Smooth muscle cell (in vitro differentiated cells): ENCODE results near the gene CSRP1. TPM values are rescaled to one million over a fixed set of nuclear protein-coding genes. Genes with fewer than 3 reads are reported as not detected.
"Not testable (repeated sequence)": the region's sequence is repeated elsewhere in the genome, so short reads cannot be mapped to it uniquely, and the experiment has no call there.

Experiments used
- DNase-seq: peaks from one replicate; lab custom pipeline; 2025; ENCODE audit not compliant: unreplicated experiment; lab: John Stamatoyannopoulos, UW
- H2AFZ ChIP-seq: fragments of 200-600 bp; sonication (generic); 2 replicates; pipeline ENCODE4 v1.6.0; 2016; ENCODE audit warnings: antibody characterized with exemption, low read depth, mild to moderate bottlenecking
- H3F3A ChIP-seq: fragments of 200-600 bp; sonication (generic); 2 replicates; pipeline ENCODE4 v1.6.0; 2017; ENCODE audit warnings: antibody characterized with exemption, low read depth
- H3K27ac ChIP-seq: fragments of 200-600 bp; sonication (generic); 2 replicates; pipeline ENCODE4 v1.5.1; 2016; ENCODE audit warnings: low read depth, mild to moderate bottlenecking
- H3K27me3 ChIP-seq: fragments of 200-600 bp; sonication (generic); 2 replicates; pipeline ENCODE4 v1.6.1; 2016; ENCODE audit warnings: low read depth, mild to moderate bottlenecking
- H3K36me3 ChIP-seq: fragments of 200-600 bp; sonication (generic); 2 replicates; pipeline ENCODE4 v1.5.1; 2016; ENCODE audit warnings: low read depth
- H3K4me1 ChIP-seq: fragments of 200-600 bp; sonication (generic); 2 replicates; pipeline ENCODE4 v1.5.1; 2016; ENCODE audit warnings: low read depth
- H3K4me2 ChIP-seq: fragments of 200-600 bp; sonication (generic); 2 replicates; pipeline ENCODE4 v1.6.0; 2016; ENCODE audit warnings: mild to moderate bottlenecking
- H3K4me3 ChIP-seq: fragments of 200-600 bp; sonication (generic); 2 replicates; pipeline ENCODE4 v1.5.1; 2016; ENCODE audit warnings: mild to moderate bottlenecking
- H3K79me2 ChIP-seq: fragments of 200-600 bp; sonication (generic); 2 replicates; pipeline ENCODE4 v1.6.0; 2016; ENCODE audit warnings: low read depth, mild to moderate bottlenecking
- H3K9ac ChIP-seq: fragments of 200-600 bp; sonication (generic); 2 replicates; pipeline ENCODE4 v1.6.0; 2016; ENCODE audit warnings: low read depth
- H3K9me3 ChIP-seq: fragments of 200-600 bp; sonication (generic); replicated peaks from 2 replicates; pipeline ENCODE4 v1.5.1; 2016; ENCODE audit warnings: low read depth
- H4K20me1 ChIP-seq: fragments of 200-600 bp; sonication (generic); 2 replicates; pipeline ENCODE4 v1.6.0; 2016; ENCODE audit warnings: low read depth
- CTCF ChIP-seq: fragments of 200-600 bp; sonication (generic); IDR thresholded peaks from 2 replicates; pipeline ENCODE4 v1.5.1; 2017; ENCODE audit warnings: borderline replicate concordance, mild to moderate bottlenecking, antibody characterized with exemption; ENCODE audit not compliant: insufficient read depth, poor library complexity, severe bottlenecking
- WGBS: methylation state at CpG from one replicate; pipeline ENCODE4 v1.1.7; 2016; ENCODE audit warnings: low lambda C conversion rate; 5-methylcytosine and 5-hydroxymethylcytosine counted together
- polyA plus RNA-seq: library from polyadenylated mRNA; unstranded; fragments of >200 nt; fragmentation: Nextera tagmentation; extraction: Ambion mirVana; gene quantifications from 2 replicates; pipeline ENCODE4 v1.2.1, GENCODE V29; 2016
- total RNA-seq: library from RNA; depleted of rRNA; stranded (reverse); fragments of >200 nt; gene quantifications from 2 replicates; pipeline ENCODE4 v1.2.3, GENCODE V29; 2014

The CSRP1 gene
- total and polyA plus RNA-seq, 2 experiments from 2014 or later = 202 to 345 TPM

- no peak for DNase-seq
- TF ChIP-seq CTCF = no peak
- Histone ChIP-seq H3K4me3 (no peak overlapping the region), H3K9ac (no peak overlapping the region), H3K79me2 (no peaks in the 10 kb centered on the region), H3K36me3 (no peaks in the 10 kb centered on the region), H3F3A (peaks cover 19% of the 10 kb centered on the region), H4K20me1 (no peaks in the 10 kb centered on the region), H3K27ac (no peak overlapping the region), H3K27me3 (no peaks in the 10 kb centered on the region), H3K4me1 (peaks cover 11% of the 10 kb centered on the region), H3K9me3 (no peaks in the 10 kb centered on the region), H2AFZ (no peak overlapping the region), H3K4me2 (no peak overlapping the region)
- 90% methylated on average over 5 of the region's 5 CpGs for WGBS
Measured at GRCh38 chr1:201527879-201528278, 21.0 kb upstream of the CSRP1 start.

GRCh38 chr1:201525193-201525778, 18.4 kb upstream of the CSRP1 start:
- H3K9ac ChIP-seq = no peak overlapping the region
- no peaks in the 10 kb centered on the region for H4K20me1 ChIP-seq
- H3F3A ChIP-seq = peaks cover 10% of the 10 kb centered on the region
- no peak for TF ChIP-seq CTCF
- 98% methylated on average over 1 of the region's 1 CpG for WGBS
- H3K27ac ChIP-seq = no peak overlapping the region
- H3K36me3 ChIP-seq = no peaks in the 10 kb centered on the region
- no peak overlapping the region for H3K4me2 ChIP-seq
- no peaks in the 10 kb centered on the region for H3K4me1 ChIP-seq
- no peaks in the 10 kb centered on the region for H3K9me3 ChIP-seq
- H3K79me2 ChIP-seq = no peaks in the 10 kb centered on the region
- no peak overlapping the region for H2AFZ ChIP-seq
- H3K4me3 ChIP-seq = no peak overlapping the region
- H3K27me3 ChIP-seq = no peaks in the 10 kb centered on the region
- DNase-seq = no peak

GRCh38 chr1:201520046-201520575, 13.2 kb upstream of the CSRP1 start:
- H3K9ac ChIP-seq, H3K27me3 ChIP-seq, H3K27ac ChIP-seq, H3K9me3 ChIP-seq, DNase-seq, H2AFZ ChIP-seq, H3F3A ChIP-seq, H3K4me3 ChIP-seq, H3K4me1 ChIP-seq, H4K20me1 ChIP-seq, H3K4me2 ChIP-seq, H3K79me2 ChIP-seq, H3K36me3 ChIP-seq: not testable (repeated sequence)
- 89% methylated on average over 14 of the region's 14 CpGs for WGBS

GRCh38 chr1:201518071-201518470, 11.1 kb upstream of the CSRP1 start:
- no peak overlapping the region for H3K4me3 ChIP-seq
- DNase-seq = no peak
- H4K20me1 ChIP-seq = no peaks in the 10 kb centered on the region
- H3K4me1 ChIP-seq = no peaks in the 10 kb centered on the region
- H3K27me3 ChIP-seq = no peaks in the 10 kb centered on the region
- WGBS = 88% methylated on average over 5 of the region's 5 CpGs
- TF ChIP-seq CTCF = no peak
- H3K4me2 ChIP-seq = no peak overlapping the region
- H3K9ac ChIP-seq = no peak overlapping the region
- H3K9me3 ChIP-seq = no peaks in the 10 kb centered on the region
- H2AFZ ChIP-seq = no peak overlapping the region
- peak overlapping the region; percentile 75 for H3K27ac ChIP-seq
- H3K79me2 ChIP-seq = no peaks in the 10 kb centered on the region
- no peaks in the 10 kb centered on the region for H3K36me3 ChIP-seq
- H3F3A ChIP-seq = no peaks in the 10 kb centered on the region
